Activated CD8-positive, alpha-beta memory T cell treated with anti-CD3 and anti-CD28 coated beads, Interleukin-2, amount 50 U/mL, for 4 hours (primary cell): Measurements from ENCODE around the gene ITGA7.

Source experiments
- DNase-seq: peaks from one replicate; pipeline ENCODE4 v3.0.0-alpha.2; 2020

The ITGA7 gene

DNA sequence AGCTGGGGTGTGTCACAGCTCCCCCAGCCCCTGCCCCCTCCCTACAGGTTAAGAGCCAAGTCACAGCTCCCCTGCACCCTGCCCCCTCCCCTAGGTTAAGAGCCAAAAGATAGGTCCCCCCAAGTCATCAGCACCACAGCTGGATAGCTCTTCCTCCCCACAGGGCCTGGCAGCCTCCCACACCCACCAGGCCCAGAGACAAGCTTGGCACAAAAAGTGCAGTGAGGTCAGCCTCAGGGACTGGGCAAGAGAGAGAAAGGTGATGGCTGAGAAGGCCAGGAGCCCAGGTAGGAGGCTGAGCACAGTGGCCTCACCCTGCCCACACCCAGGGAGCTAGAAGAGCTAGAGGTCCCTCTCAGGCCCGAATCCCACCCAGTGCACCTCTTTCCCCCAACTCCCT, 8.7 kb downstream of the ITGA7 start:
- DNase-seq = no peak

- no peak for DNase-seq
Observed at GRCh38 chr12:55698241-55698955, 9.3 kb downstream of the ITGA7 start.

- DNase-seq = no peak
Observed at GRCh38 chr12:55697686-55698085, 10.0 kb downstream of the ITGA7 start.

DNA sequence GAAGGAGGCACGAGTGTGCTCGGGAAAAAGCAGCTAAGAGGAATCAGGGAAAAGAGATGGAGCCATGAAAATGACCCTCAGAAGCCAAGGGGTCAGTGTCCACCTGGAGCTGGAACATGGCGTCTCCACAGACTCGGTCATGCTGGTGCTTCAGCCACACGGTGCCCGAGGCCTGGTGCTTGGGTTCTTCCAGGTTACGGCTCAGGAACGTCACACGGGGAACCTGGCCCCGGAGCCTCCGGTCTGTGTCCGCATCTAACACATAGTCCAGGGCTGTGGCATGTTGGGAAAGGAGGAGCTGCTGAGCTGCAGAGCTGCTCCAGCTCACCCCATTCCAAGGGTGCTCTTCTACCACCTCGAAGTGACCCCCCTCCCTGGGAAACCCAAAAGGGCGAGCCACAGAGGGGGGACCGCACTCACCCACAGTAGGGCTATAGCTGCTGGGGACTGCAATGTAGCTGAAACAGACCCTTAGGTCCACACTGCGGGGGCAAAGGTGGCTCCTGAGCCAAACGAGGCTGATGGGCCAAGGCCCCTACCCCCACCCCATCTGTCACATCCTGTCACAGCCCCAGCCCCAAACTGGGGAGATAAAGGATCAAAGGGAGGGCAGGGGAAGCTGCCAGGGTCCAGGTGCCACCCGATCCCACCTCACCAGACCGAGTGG, 10.8 kb downstream of the ITGA7 start:
- no peak for DNase-seq

GRCh38 chr12:55696141-55696540, 11.6 kb downstream of the ITGA7 start:
- DNase-seq = no peak

- DNase-seq = no peak
Observed at GRCh38 chr12:55695349-55695748, 12.4 kb downstream of the ITGA7 start.

DNA sequence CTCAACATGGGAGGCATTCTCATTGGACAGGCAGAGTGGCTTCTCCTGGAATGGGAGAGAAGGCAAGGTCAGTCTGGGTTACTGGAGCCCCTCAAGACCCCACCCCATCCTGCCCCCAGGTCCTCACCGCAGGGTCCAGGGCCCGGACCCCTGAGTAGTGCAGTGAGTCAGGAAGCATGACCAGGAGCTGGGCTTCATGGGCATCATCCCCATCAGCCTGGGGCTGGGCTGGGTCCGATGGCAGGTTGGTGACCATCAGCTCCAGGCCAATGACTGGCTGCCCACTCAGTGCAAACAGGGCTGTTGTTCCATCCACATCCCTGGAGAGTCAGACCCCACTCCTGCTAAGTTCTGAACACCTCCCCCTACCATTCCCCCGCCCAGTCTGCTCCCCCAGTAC, 13.1 kb downstream of the ITGA7 start:
- DNase-seq = no peak

DNA sequence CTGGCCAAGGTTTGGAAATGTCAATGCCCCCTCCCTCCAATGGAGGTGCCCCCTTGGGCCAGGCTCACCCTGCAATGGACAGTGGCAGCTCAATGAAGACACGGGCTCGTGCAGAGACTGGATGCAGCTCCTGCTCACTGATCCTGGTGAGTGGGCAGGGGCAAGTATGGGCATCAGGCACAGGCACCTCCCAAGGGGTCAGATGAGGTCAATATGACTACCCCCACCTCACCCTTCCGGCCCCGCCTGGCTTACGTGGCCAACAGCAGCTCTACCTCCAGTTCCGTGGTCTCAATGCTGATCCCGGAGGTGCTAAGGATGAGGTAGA, 13.6 kb downstream of the ITGA7 start:
- DNase-seq = no peak

DNA sequence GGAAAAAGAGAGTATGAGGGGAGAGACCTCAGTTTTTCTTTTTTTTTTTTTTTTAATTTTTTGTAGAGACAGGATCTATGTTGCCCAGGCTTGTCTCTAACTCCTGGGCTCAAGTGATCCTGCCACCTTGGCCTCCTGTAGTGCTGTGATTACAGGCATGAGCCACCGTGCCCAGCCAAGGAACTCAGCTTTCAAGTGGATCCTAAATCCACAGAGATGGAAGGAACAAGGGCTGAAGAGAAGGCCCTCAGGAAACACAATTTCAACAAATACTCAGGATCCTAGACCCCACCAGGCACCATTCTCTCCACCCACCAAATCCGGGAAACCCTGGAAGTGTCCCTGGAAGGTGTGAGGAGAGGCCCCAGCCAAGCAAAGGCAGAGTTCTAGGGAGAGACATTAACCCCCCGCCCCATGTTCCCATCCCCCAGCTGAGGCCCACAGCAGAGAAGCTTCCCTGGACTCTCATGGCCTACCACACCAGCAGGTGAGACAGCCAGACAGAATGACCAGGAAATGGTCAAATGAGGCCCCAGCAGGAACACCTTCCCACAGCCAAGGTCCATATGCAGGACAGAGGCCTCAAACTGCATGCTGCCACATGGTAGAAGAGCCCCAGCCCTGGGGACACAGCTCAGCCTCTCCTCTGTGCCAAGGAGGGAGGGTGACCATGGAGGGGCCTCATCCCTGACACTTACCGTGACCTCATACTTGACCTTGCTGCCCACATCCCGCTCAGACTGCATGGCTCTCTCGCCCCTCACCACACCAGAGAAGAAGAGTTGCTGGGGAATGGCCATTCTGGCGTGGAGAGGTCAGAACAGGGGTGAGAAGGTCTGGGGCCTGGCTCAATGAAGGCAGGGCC, 14.1 kb downstream of the ITGA7 start:
- no peak for DNase-seq

DNA sequence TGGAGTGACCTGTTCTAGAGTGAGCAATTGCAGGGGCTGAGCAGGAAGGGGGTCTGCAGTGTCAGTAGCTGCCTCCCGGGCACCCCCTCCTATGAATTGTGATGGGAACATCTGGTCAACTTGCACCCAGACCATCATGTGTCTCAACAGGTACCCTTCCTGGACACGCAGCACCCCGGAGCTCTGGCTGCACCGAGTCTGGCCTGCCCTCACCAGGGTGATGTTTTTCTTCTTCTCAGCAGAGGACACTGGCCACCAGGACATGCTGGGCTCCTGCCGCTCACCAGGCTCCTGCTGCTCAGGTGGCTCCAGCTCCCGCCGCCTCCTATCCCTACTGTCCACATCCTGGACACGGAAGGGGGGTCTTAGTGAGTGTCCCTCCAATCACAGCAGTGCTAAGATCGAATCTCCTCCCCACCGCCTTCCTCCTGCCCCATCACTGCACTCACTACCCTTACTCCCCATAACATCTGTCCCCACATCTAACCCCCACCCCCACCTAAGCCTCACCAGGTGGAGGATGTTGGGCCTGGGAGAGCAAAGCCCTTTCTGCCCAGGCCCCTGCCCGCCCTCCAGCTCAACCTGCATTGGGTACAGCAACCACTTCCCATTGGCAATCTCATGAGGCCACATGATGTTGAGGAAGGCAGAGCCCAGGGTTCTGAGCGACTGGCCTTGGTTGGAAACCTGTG, 14.9 kb downstream of the ITGA7 start:
- no peak for DNase-seq

DNA sequence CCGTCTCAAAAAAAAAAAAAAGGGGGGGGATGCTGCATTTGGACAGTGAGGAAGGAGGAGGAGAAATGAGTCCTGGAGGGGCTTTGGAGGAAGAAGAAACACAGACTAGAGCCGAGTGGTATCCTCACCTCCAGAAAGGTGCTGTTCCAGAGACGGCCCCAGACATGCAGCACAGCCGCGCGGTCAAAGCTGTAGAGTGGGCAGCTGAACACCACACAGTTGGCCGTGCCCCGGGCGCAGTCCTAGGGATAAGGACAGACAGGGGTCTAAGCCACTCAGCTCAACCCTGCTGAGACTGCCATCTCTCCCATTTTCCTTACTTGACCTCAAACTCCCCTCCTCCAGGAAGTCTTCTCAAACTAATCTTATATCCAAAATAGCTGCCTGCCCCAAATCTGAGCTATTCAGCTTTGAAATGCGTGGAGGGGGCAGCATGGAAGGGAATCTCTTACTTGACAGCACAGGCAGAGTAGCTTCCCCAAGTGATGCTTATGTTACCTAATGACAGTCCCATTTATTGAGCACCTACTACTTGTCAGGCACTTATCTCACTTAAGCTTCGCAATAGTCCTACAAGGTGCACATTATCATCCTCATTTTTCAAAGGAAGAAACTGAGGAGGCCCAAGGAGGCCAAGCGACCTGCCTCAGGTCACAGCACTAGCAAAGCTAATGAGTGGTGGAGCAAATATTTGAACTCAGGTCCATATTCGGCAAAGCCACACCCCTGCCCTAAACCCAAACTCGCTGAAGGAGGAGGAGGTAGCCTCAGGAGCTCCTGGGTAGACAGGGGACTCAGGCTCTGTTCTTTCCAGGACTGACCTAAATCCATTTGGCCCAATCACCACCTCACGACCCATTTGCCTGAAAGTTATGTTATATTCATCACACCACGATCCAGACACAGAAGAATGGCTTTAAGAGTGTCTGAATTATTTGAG, 18.7 kb downstream of the ITGA7 start:
- no peak for DNase-seq

GRCh38 chr12:55687746-55688145, 20.0 kb downstream of the ITGA7 start:
- no peak for DNase-seq

- DNase-seq = no peak
Observed at GRCh38 chr12:55686366-55687010, 21.2 kb downstream of the ITGA7 start.

DNA sequence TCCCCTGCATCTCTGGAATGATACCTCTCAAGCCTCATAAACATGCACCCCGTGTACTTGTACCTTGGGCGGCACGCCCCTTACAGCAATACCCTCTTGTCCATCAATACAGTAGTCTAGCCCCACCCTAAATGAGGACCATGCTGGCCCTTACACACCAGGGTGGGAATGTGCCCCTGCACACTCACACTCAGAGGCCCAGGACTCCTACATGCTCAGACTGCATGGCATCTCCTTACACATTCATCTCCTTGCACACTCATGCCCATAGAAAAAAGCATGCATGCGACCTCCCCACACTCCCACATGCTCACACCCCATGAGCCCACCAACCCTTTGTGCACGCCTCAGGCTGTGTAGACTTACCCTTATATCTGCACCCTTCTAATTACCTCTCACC, 22.0 kb downstream of the ITGA7 start:
- DNase-seq = no peak

GRCh38 chr12:55684761-55685370, 22.8 kb downstream of the ITGA7 start:
- DNase-seq = no peak

DNA sequence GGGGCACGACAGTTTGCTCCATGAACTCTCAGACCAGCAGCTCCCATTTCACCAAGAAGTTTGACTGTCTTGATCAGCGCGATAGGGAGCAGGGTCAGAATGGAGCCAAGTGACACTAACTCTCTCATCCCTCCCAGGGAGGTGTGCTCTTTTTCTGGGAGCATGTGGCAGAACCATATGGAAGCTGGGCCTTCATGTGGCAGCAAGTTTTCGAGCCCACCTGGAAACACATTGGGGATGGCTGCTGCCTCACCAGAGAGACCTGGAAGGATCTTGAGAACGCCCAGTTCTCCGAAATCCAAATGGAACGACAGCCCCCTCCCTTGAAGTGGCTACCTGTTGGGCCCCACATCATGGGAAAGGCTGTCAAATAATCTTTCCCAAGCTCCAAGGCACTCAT, 24.0 kb downstream of the ITGA7 start:
- no peak for DNase-seq

DNA sequence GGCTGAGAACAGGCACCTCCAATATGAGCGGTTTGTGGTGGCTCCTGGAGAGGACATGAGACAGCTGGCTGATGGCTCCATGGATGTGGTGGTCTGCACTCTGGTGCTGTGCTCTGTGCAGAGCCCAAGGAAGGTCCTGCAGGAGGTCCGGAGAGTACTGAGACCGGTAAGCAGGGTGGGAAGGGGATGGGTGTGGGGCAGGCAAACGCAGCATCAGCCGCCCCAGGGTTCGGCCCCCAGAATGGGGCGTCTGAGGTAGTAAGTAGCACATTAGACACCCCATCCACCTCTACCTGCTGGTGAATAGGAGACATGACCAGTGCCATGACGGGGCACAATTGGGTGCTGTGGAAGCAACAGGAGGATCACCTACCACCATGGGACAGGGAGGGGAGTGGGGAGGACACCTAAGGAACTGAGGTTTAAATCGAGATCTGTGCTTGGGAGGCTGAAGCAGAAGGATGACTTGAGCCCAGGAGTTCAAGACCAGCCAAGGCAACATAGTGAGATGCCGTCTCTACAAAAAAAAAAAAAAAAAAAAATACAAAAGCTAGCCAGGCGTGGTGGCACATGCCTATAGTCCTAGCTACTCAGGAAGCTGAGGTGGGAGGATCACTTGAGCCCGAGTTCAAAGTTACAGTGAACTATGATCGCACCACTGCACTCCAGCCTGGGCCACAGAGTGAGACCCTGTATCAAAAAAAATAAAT, 25.5 kb downstream of the ITGA7 start:
- no peak for DNase-seq

GRCh38 chr12:55681142-55682077, 26.3 kb downstream of the ITGA7 start:
- no peak for DNase-seq

GRCh38 chr12:55679691-55680090, 28.0 kb downstream of the ITGA7 start:
- no peak for DNase-seq
